H1 (cell line): ENCODE data around the gene NXT2. TPM values are rescaled to one million over a fixed set of nuclear protein-coding genes. Genes with fewer than 3 reads are reported as not detected.

Source experiments
- CTCF ChIA-PET: fragments of 300-600 bp; sonication (Branson Sonifier 250); formaldehyde crosslinking; loops from one replicate; lab custom pipeline; 2021; ENCODE audit not compliant: partially characterized antibody; lab: Charles Lee
- POLR2A ChIA-PET: fragments of 300-600 bp; sonication (Branson Sonifier 250); formaldehyde crosslinking; loops from one replicate; lab custom pipeline; 2021; ENCODE audit warnings: inconsistent platforms; ENCODE audit not compliant: partially characterized antibody; lab: Charles Lee
- DNase-seq, 2 experiments: peaks; one replicate each; pipeline versions ENCODE4 v3.0.0 to v3.0.0-alpha.2; 2010 to 2022; ENCODE audit warnings: low spot score in 2 of 2, low read depth in 1 of 2, mixed read lengths in 1 of 2
- FAIRE-seq: peaks from 2 replicates; lab custom pipeline; 2011; peaks lifted over from hg19 to GRCh38; lab: Jason Lieb, UNC
- H2AFZ ChIP-seq: 2 replicates; pipeline ENCODE4 v1.8.1; 2012; ENCODE audit warnings: low read length, inconsistent platforms
- H2AK5ac ChIP-seq: 2 replicates; pipeline ENCODE4 v1.6.1; 2013; ENCODE audit warnings: low read depth, low read length
- H2BK120ac ChIP-seq: replicated peaks from 2 replicates; pipeline ENCODE3; 2013; ENCODE audit warnings: low read depth, low read length, inconsistent platforms
- H2BK12ac ChIP-seq: 2 replicates; pipeline ENCODE4 v1.6.1; 2013; ENCODE audit warnings: low read depth, low read length
- H2BK15ac ChIP-seq: 2 replicates; pipeline ENCODE4 v1.6.1; 2013; ENCODE audit warnings: low read length
- H2BK20ac ChIP-seq: 2 replicates; pipeline ENCODE4 v1.6.1; 2013; ENCODE audit warnings: low read length
- H2BK5ac ChIP-seq: 2 replicates; pipeline ENCODE4 v1.6.1; 2013; ENCODE audit warnings: low read depth, low read length
- H3K14ac ChIP-seq: 2 replicates; pipeline ENCODE4 v1.6.1; 2013; ENCODE audit warnings: inconsistent platforms; ENCODE audit not compliant: insufficient read length
- H3K18ac ChIP-seq: 2 replicates; pipeline ENCODE4 v1.6.1; 2013; ENCODE audit warnings: low read length; ENCODE audit errors: extremely low read depth
- H3K23ac ChIP-seq: 2 replicates; pipeline ENCODE4 v1.6.1; 2013; ENCODE audit warnings: inconsistent platforms; ENCODE audit not compliant: insufficient read length
- H3K23me2 ChIP-seq: 2 replicates; pipeline ENCODE4 v1.6.1; 2013; ENCODE audit warnings: low read depth, low read length
- H3K27ac ChIP-seq: 2 replicates; pipeline ENCODE4 v1.6.1; 2011; ENCODE audit warnings: low read depth, low read length, inconsistent platforms
- H3K27me3 ChIP-seq, 4 experiments: replicated peaks in 1 of 4; 1 replicate in 1 of 4; 2 replicates in 3 of 4; pipeline versions ENCODE4 v1.6.1 to v1.8.1; 2011 to 2013; ENCODE audit warnings: low read length in 3 of 4, mild to moderate bottlenecking in 3 of 4, inconsistent platforms in 2 of 4, mixed read lengths in 2 of 4, moderate library complexity in 1 of 4; ENCODE audit not compliant: control insufficient read depth in 3 of 4, insufficient read depth in 3 of 4; ENCODE audit errors: extremely low read depth in 1 of 4
- H3K36me3 ChIP-seq, 4 experiments: 2 replicates each; pipeline versions ENCODE4 v1.6.1 to v1.8.1; 2011 to 2013; ENCODE audit warnings: mild to moderate bottlenecking in 4 of 4, low read length in 3 of 4, moderate library complexity in 2 of 4, control low read depth in 1 of 4, inconsistent platforms in 1 of 4; ENCODE audit not compliant: insufficient read depth in 4 of 4, control insufficient read depth in 2 of 4
- H3K4ac ChIP-seq: replicated peaks from 2 replicates; pipeline ENCODE3; 2013; ENCODE audit warnings: low read length, low read depth, mixed read lengths, inconsistent platforms; ENCODE audit not compliant: insufficient read length
- H3K4me1 ChIP-seq, 4 experiments: replicated peaks in 1 of 4; 1 replicate in 1 of 4; 2 replicates in 3 of 4; pipeline versions ENCODE4 v1.6.1 to v1.8.1; 2011 to 2013; ENCODE audit warnings: low read length in 3 of 4, inconsistent platforms in 2 of 4, mixed read lengths in 1 of 4; ENCODE audit not compliant: insufficient read depth in 4 of 4, control insufficient read depth in 3 of 4
- H3K4me2 ChIP-seq, 2 experiments: 2 replicates each; pipeline versions ENCODE4 v1.6.1 to v1.8.1; 2011 to 2013; ENCODE audit warnings: low read depth in 2 of 2, low read length in 2 of 2, control low read depth in 1 of 2, inconsistent platforms in 1 of 2, mild to moderate bottlenecking in 1 of 2; ENCODE audit not compliant: insufficient read depth in 1 of 2
- H3K4me3 ChIP-seq, 4 experiments: fragments of 200-600, 300-600 bp in 1 of 4; sonication (generic), shearing (Covaris generic), sonication (Bioruptor Twin) in 1 of 4; 2 replicates each; pipeline versions ENCODE4 v1.5.1 to v1.8.1; 2011 to 2016; ENCODE audit warnings: low read length in 4 of 4, low read depth in 3 of 4, control low read depth in 2 of 4, inconsistent platforms in 2 of 4, mild to moderate bottlenecking in 2 of 4, mixed read lengths in 1 of 4, moderate library complexity in 1 of 4; ENCODE audit not compliant: insufficient read depth in 2 of 4; ENCODE audit errors: extremely low read depth in 1 of 4
- H3K56ac ChIP-seq: replicated peaks from 2 replicates; pipeline ENCODE3; 2013; ENCODE audit warnings: low read depth, mild to moderate bottlenecking, mixed read lengths, low read length, inconsistent platforms; ENCODE audit not compliant: insufficient read length
- H3K79me1 ChIP-seq: 2 replicates; pipeline ENCODE4 v1.6.1; 2013; ENCODE audit warnings: low read depth, low read length, control low read depth
- H3K79me2 ChIP-seq, 2 experiments: 2 replicates each; pipeline versions ENCODE4 v1.6.1 to v1.8.1; 2012 to 2013; ENCODE audit warnings: low read length in 2 of 2, mild to moderate bottlenecking in 2 of 2, inconsistent platforms in 1 of 2; ENCODE audit not compliant: insufficient read depth in 2 of 2, control insufficient read depth in 1 of 2
- H3K9ac ChIP-seq, 4 experiments: replicated peaks in 1 of 4; 1 replicate in 1 of 4; 2 replicates in 3 of 4; pipeline versions ENCODE4 v1.6.1 to v1.8.1; 2011 to 2013; ENCODE audit warnings: low read depth in 3 of 4, low read length in 3 of 4, control low read depth in 2 of 4, mild to moderate bottlenecking in 2 of 4, moderate library complexity in 2 of 4, inconsistent platforms in 1 of 4; ENCODE audit errors: extremely low read depth in 1 of 4
- H3K9me3 ChIP-seq, 2 experiments: 2 replicates each; pipeline versions ENCODE4 v1.6.1 to v1.8.1; 2012 to 2013; ENCODE audit warnings: mild to moderate bottlenecking in 2 of 2, moderate library complexity in 2 of 2, control low read depth in 1 of 2, inconsistent platforms in 1 of 2, low read depth in 1 of 2, low read length in 1 of 2, mixed read lengths in 1 of 2; ENCODE audit not compliant: insufficient read depth in 2 of 2
- H4K20me1 ChIP-seq, 2 experiments: replicated peaks in 1 of 2; 2 replicates each; pipeline versions ENCODE3 to v1.8.1; 2011 to 2013; ENCODE audit warnings: inconsistent platforms in 2 of 2, low read length in 2 of 2, mild to moderate bottlenecking in 1 of 2; ENCODE audit not compliant: insufficient read depth in 2 of 2, control insufficient read depth in 1 of 2
- H4K5ac ChIP-seq: 2 replicates; pipeline ENCODE4 v1.6.1; 2013; ENCODE audit warnings: low read length, low read depth, mixed read lengths, inconsistent platforms; ENCODE audit not compliant: insufficient read length
- H4K8ac ChIP-seq: 2 replicates; pipeline ENCODE4 v1.8.0; 2013; ENCODE audit warnings: mild to moderate bottlenecking, moderate library complexity, low read length, inconsistent platforms; ENCODE audit not compliant: insufficient read depth; ENCODE audit errors: extremely low read depth
- H4K91ac ChIP-seq: replicated peaks from 2 replicates; pipeline ENCODE3; 2013; ENCODE audit warnings: low read length, mixed read lengths, inconsistent platforms; ENCODE audit not compliant: insufficient read length
- TAF1 ChIP-seq: IDR thresholded peaks from 2 replicates; pipeline ENCODE4 v1.6.1; 2011; ENCODE audit warnings: mild to moderate bottlenecking, low read depth, low read length
- WGBS, 2 experiments: shearing (Covaris generic) in 1 of 2; methylation state at CpG; one replicate each; pipeline versions ENCODE4 v1.1.6 to v1.1.7; 2013 to 2015; ENCODE audit warnings: low lambda C conversion rate in 2 of 2, mixed read lengths in 2 of 2, inconsistent platforms in 1 of 2, low coverage in 1 of 2, missing lambda C conversion rate in 1 of 2; ENCODE audit not compliant: insufficient replicate concordance in 2 of 2, insufficient coverage in 1 of 2, insufficient read length in 1 of 2; ENCODE audit errors: extremely low coverage in 1 of 2, missing lambda C conversion rate in 1 of 2; 5-methylcytosine and 5-hydroxymethylcytosine counted together
- polyA plus RNA-seq, 7 experiments: library from polyadenylated mRNA; depleted of rRNA in 3 of 7; stranded (reverse) in 5 of 7; unstranded in 2 of 7; fragments of >200 nt in 5 of 7; fragments of 200-250 nt in 2 of 7; gene quantifications; 1 replicate in 5 of 7; 2 replicates in 1 of 7; 4 replicates in 1 of 7; pipeline versions ENCODE4 v1.2.1 to v1.2.3, GENCODE V29; 2011 to 2013; ENCODE audit warnings: missing spikeins in 2 of 7, mixed read lengths in 2 of 7
- total RNA-seq: library from RNA; stranded (reverse); fragmentation: NEBNext Ultra II Directional; extraction: Animal tissue kit (Norgen Biotek cat#: 25700); gene quantifications from 2 replicates; pipeline ENCODE4 v1.2.1, GENCODE V29; 2021

NXT2 gene
- total and polyA plus RNA-seq, 2 of the 8 experiments (the other 6 are each of a cell fraction or from before 2014, with no cell fraction given): 6.1 to 13.5 TPM

- H2BK15ac ChIP-seq: no peak overlapping the region
- TF ChIP-seq TAF1: no peak
Measured at GRCh38 chrX:109498434-109498833, 38.2 kb upstream of the NXT2 start.

More at GRCh38 chrX:109498434-109498833, 38.2 kb upstream of the NXT2 start:
- ChIA-PET POLR2A (no interaction called here), CTCF (interaction anchor here (0.6 to 1.1 kb wide), 4 partner anchors 9 to 133 kb away, joined by 3 to 4 read pairs (median 3); no protein-coding TSS in a partner anchor)
- Histone ChIP-seq H2BK5ac (no peak overlapping the region), H3K23me2 (no peaks in the 10 kb centered on the region), H2AK5ac (no peak overlapping the region), H4K20me1 (no peaks in the 10 kb centered on the region), H3K4me1 (no peaks in the 10 kb centered on the region), H3K79me2 (no peaks in the 10 kb centered on the region), H2AFZ (no peak overlapping the region), H3K27me3 (no peaks in the 10 kb centered on the region), H3K18ac (no peak overlapping the region), H3K56ac (no peak overlapping the region), H3K9me3 (no peaks in the 10 kb centered on the region), H4K91ac (no peak overlapping the region), H3K36me3 (no peaks in the 10 kb centered on the region), H2BK120ac (no peak overlapping the region), H4K8ac (no peak overlapping the region), H3K4me2 (no peak overlapping the region), H2BK12ac (no peak overlapping the region), H2BK20ac (no peak overlapping the region), H3K9ac (no peak overlapping the region), H3K27ac (no peak overlapping the region), H3K79me1 (no peaks in the 10 kb centered on the region), H3K4me3 (no peak overlapping the region), H3K23ac (no peak overlapping the region), H4K5ac (no peak overlapping the region), H3K4ac (no peak overlapping the region), H3K14ac (no peak overlapping the region)
- FAIRE-seq (no peak), DNase-seq (no peak)
- WGBS, 2 experiments: 100% methylated on average over 1 of the region's 1 CpG; no CpG with 5 or more reads in 1 of the 2 experiments
